GM12865 (cell line): ENCODE measurements around the gene ANKRD44.
"Not testable (repeated sequence)": the region's sequence is repeated elsewhere in the genome, so short reads cannot be mapped to it uniquely, and the experiment has no call there.

Experiments used
- DNase-seq: peaks from one replicate; pipeline ENCODE4 v3.0.0; 2010; ENCODE audit warnings: low read depth
- H3K4me3 ChIP-seq: 2 replicates; pipeline ENCODE4 v1.5.1; 2011; ENCODE audit warnings: mild to moderate bottlenecking, low read depth, low read length, control low read depth
- TF ChIP-seq, protein P1 (sequence below): IDR thresholded peaks from 2 replicates; pipeline ENCODE4 v1.5.1; 2011; ENCODE audit warnings: low read length, control low read depth, low read depth, inconsistent platforms; ENCODE audit not compliant: insufficient read depth; ENCODE audit errors: missing control alignments

The ANKRD44 gene

DNA sequence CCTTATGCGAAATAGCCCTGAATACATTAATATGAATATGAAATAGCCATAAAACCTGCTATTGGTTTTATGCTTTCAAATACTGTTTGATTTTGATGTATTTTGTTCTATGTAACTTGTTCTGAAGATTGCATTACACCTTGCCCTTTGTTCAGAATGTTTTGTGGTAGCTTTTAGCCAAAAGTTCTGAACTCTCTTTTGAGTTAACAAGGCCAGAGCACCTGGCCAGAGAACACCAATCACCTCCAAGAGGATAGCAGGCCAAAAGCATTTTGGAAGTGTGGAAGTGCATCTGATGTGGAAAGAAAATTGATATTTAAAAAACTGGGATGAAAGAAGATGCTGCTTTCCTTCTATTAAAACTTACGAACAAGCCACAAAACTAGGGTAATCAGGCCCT lies 297.5 kb downstream of the ANKRD44 start:
- TF ChIP-seq, protein P1, sequence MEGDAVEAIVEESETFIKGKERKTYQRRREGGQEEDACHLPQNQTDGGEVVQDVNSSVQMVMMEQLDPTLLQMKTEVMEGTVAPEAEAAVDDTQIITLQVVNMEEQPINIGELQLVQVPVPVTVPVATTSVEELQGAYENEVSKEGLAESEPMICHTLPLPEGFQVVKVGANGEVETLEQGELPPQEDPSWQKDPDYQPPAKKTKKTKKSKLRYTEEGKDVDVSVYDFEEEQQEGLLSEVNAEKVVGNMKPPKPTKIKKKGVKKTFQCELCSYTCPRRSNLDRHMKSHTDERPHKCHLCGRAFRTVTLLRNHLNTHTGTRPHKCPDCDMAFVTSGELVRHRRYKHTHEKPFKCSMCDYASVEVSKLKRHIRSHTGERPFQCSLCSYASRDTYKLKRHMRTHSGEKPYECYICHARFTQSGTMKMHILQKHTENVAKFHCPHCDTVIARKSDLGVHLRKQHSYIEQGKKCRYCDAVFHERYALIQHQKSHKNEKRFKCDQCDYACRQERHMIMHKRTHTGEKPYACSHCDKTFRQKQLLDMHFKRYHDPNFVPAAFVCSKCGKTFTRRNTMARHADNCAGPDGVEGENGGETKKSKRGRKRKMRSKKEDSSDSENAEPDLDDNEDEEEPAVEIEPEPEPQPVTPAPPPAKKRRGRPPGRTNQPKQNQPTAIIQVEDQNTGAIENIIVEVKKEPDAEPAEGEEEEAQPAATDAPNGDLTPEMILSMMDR: no peak
- DNase-seq: no peak

DNA sequence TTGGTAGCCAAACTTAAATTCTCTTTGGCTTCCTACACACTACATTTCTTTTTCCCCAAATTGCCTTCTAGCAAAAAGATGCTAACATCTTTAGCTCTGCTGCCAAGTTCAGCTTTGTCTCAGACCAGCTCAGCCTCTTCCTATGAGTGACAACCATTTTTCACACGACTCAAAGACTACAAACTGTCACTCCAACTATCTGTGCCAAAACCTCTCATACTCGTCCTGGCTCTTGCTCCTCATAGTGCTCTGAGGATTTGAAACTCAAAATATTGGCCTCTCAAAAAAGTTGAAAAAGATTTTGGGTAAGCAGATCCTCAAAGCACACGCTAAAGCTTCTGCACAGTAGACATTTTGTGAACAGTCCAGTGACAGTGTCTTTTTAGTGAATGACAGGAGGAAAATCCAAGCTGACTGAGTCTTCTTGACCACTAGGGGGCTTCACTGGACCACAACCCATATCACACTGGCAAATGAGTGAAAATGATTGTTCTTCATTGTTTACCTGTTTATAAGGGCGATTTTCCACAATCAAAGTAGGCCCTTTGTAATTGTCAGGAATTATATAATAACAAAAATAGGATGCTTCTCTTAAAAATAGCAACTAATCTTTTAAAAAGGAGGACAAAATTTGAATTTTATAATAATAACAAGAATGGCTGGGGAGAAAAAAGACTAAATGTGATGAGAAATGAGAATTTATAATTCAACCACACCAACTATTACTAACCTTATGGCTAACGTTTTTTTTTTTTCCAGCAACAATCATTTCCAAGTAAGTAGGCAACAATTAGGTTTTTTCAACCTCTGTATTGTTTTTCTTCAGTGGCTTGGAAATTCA lies 298.6 kb downstream of the ANKRD44 start:
- DNase-seq: peak; percentile 56

More for the DNA sequence above, 297.5 kb downstream of the ANKRD44 start:
- no peak overlapping the region for H3K4me3 ChIP-seq

DNA sequence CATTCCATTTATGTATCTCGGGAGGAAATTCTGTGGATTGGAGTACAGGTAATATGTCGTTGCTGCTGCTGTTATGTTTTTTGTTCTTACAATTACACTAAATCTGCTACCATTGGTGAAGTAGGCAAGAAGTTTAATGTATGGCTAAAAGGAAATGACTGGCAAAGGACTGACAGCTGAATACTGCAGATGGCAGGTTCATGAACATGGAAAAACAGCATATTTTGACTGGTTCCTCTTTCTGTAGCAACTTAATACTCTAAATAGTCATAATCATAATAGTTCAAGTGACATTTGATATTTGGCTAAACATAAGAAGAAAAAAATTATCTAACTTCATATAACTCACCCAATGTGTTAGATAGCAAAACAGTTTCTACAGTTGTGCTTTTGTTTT lies 299.6 kb downstream of the ANKRD44 start:
- TF ChIP-seq, protein P1: no peak
- no peak for DNase-seq
- H3K4me3 ChIP-seq: no peak overlapping the region

More for the DNA sequence above, 298.6 kb downstream of the ANKRD44 start:
- TF ChIP-seq, protein P1: peak; percentile 71
- H3K4me3 ChIP-seq: no peak overlapping the region

DNA sequence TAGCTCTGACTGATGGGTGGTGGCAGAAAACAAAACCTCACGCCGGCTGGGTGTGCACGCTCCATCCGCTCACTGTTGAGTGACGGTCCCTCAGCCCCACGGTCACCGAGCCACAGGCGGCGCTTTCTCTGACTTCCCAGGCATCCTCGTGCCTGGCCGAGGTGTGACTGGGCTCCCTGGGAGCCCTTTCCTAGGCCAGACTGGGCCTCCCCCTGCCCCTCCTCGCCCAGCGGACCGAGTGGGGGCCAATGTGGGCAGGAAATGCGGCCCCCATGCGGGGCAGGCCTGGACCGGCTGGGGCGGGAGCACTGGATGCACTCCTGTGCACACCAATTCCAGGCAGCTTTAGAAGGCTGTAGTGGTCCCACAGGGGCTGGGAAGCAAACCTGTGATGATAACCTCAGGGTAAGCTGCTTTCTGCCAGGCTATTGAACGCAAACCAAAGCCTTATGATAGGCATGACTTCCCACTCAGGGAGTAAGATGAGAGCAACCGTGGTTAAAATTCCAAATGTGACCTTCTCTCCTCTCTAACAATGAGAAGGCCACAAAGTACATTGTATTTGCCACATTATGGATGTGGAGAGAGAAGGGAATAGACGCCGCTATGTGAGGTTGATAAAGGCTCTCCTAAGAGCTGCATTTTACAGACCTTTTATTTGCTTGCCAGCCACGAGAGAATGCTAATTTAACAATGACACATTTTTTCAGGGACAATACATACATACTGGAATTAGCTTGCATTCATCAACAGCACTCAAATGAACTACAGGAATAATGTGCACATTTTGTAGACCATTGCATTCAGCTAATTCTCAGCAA lies 300.2 kb downstream of the ANKRD44 start:
- no peak for DNase-seq
- H3K4me3 ChIP-seq: no peak overlapping the region
- TF ChIP-seq, protein P1: no peak

DNA sequence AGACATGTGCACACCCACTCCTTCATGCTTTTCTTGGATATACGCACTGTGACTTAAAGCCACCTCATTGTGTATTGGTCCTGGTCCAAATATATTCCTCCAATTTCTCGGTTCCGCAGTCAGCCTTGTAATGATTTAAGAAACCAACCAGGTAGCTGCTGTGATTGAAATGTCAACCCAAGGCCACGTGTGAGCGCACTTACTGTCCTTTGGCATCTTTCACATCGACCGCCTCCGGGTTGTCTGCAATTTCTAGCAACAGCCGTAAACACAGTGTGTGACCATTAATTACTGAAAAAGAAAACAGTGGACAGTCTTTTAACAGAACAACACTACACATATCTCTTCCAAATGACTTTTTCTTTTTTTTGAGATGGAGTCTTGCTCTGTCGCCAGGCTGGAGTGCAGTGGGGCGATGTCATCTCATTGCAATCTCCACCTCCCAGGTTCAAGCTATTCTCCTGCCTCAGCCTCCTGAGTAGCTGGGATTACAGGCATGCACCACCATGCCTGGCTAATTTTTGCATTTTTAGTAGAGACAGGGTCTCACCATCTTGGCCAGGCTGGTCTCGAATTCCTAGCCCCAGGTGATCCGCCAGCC lies 301.7 kb downstream of the ANKRD44 start:
- not testable (repeated sequence) for DNase-seq, H3K4me3 ChIP-seq

DNA sequence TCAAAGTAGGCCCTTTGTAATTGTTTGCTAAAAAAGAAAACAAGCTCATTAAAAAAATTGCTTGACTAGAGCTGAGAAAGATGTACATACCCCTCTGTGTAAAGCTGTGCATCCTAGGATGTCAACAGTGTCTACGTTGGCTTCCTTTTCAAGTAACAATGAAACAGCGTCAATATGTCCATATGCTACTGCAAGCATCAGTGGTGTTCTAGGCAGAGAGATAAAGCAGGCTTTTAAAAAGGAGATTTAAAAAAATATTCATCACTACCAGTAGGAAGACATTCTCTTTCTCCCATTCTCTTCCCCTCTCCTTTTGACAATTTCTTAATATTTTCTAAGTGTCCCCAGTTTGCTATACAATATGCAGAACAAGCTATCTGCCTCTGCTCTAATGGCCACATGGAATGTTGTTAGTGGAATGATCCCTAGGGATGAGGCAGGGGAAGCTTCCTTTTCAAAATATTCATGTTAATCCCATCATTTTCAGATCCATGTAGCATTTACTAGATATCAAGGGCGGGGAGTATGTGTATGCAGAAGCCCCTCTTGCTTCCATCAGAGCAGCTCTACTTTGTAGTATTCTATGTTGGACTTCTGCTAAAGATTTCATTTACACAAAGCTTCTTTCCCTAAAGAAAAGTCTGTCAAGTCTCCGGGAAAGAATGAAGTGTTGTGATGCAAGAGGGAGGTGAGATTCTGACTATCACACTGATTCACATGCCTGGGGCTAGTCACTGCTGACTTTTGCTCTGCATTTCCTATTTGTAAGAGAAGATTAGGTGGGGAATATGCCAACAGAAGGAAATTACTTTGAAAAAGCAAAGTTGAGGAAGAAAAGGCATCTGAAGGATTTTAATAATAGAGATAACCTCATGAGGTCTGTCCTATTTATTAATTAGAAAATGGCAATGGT lies 302.6 kb downstream of the ANKRD44 start:
- H3K4me3 ChIP-seq: no peak overlapping the region
- TF ChIP-seq, protein P1: no peak
- DNase-seq: no peak
